ENCODE results near the gene LPP.

Gene LPP

GRCh38 chr3:188802645-188803044 lies 648.7 kb downstream of the LPP start:
- H3K27me3 ChIP-seq (replicated peaks; ENCODE audit: control insufficient read depth, insufficient read depth, low read length, poor library complexity, severe bottlenecking): no peaks in the 10 kb centered on the region
- H3K4me1 ChIP-seq (ENCODE audit: control insufficient read depth, insufficient read depth, low read length, poor library complexity, severe bottlenecking): no peaks in the 10 kb centered on the region
- no peak overlapping the region for H3K27ac ChIP-seq (ENCODE audit: insufficient read depth, low read length, poor library complexity, severe bottlenecking)
- H3K36me3 ChIP-seq (ENCODE audit: control insufficient read depth, insufficient read depth, low read length): no peaks in the 10 kb centered on the region
- H3K4me3 ChIP-seq (ENCODE audit: insufficient read depth, low read depth, low read length, poor library complexity, severe bottlenecking): no peak overlapping the region
- no peak for DNase-seq
- no peaks in the 10 kb centered on the region for H3K9me3 ChIP-seq (ENCODE audit: control insufficient read depth, low read length)

GRCh38 chr3:188807006-188807405 lies 653.0 kb downstream of the LPP start:
- H3K4me1 ChIP-seq (ENCODE audit: control insufficient read depth, insufficient read depth, low read length, poor library complexity, severe bottlenecking): no peaks in the 10 kb centered on the region
- no peaks in the 10 kb centered on the region for H3K9me3 ChIP-seq (ENCODE audit: control insufficient read depth, low read length)
- H3K27ac ChIP-seq (ENCODE audit: insufficient read depth, low read length, poor library complexity, severe bottlenecking): no peak overlapping the region
- no peaks in the 10 kb centered on the region for H3K36me3 ChIP-seq (ENCODE audit: control insufficient read depth, insufficient read depth, low read length)
- H3K27me3 ChIP-seq (replicated peaks; ENCODE audit: control insufficient read depth, insufficient read depth, low read length, poor library complexity, severe bottlenecking): no peaks in the 10 kb centered on the region
- no peak for DNase-seq
- no peak overlapping the region for H3K4me3 ChIP-seq (ENCODE audit: insufficient read depth, low read depth, low read length, poor library complexity, severe bottlenecking)

- no peaks in the 10 kb centered on the region for H3K36me3 ChIP-seq (ENCODE audit: control insufficient read depth, insufficient read depth, low read length)
- H3K27ac ChIP-seq (ENCODE audit: insufficient read depth, low read length, poor library complexity, severe bottlenecking): no peak overlapping the region
- DNase-seq: no peak
- H3K9me3 ChIP-seq (ENCODE audit: control insufficient read depth, low read length): no peaks in the 10 kb centered on the region
- H3K4me1 ChIP-seq (ENCODE audit: control insufficient read depth, insufficient read depth, low read length, poor library complexity, severe bottlenecking): no peaks in the 10 kb centered on the region
- no peak overlapping the region for H3K4me3 ChIP-seq (ENCODE audit: insufficient read depth, low read depth, low read length, poor library complexity, severe bottlenecking)
- no peaks in the 10 kb centered on the region for H3K27me3 ChIP-seq (replicated peaks; ENCODE audit: control insufficient read depth, insufficient read depth, low read length, poor library complexity, severe bottlenecking)
Measured at GRCh38 chr3:188812198-188812597, 658.2 kb downstream of the LPP start.

GRCh38 chr3:188814581-188814980 lies 660.6 kb downstream of the LPP start:
- H3K4me1 ChIP-seq (ENCODE audit: control insufficient read depth, insufficient read depth, low read length, poor library complexity, severe bottlenecking): no peaks in the 10 kb centered on the region
- no peak for DNase-seq
- H3K27ac ChIP-seq (ENCODE audit: insufficient read depth, low read length, poor library complexity, severe bottlenecking): no peak overlapping the region
- no peaks in the 10 kb centered on the region for H3K36me3 ChIP-seq (ENCODE audit: control insufficient read depth, insufficient read depth, low read length)
- H3K4me3 ChIP-seq (ENCODE audit: insufficient read depth, low read depth, low read length, poor library complexity, severe bottlenecking): no peak overlapping the region
- no peaks in the 10 kb centered on the region for H3K27me3 ChIP-seq (replicated peaks; ENCODE audit: control insufficient read depth, insufficient read depth, low read length, poor library complexity, severe bottlenecking)
- H3K9me3 ChIP-seq (ENCODE audit: control insufficient read depth, low read length): no peaks in the 10 kb centered on the region

GRCh38 chr3:188817103-188817934 lies 663.4 kb downstream of the LPP start:
- H3K9me3 ChIP-seq (ENCODE audit: control insufficient read depth, low read length): no peaks in the 10 kb centered on the region
- H3K27ac ChIP-seq (ENCODE audit: insufficient read depth, low read length, poor library complexity, severe bottlenecking): no peak overlapping the region
- H3K4me1 ChIP-seq (ENCODE audit: control insufficient read depth, insufficient read depth, low read length, poor library complexity, severe bottlenecking): no peaks in the 10 kb centered on the region
- H3K4me3 ChIP-seq (ENCODE audit: insufficient read depth, low read depth, low read length, poor library complexity, severe bottlenecking): no peak overlapping the region
- no peaks in the 10 kb centered on the region for H3K36me3 ChIP-seq (ENCODE audit: control insufficient read depth, insufficient read depth, low read length)
- no peaks in the 10 kb centered on the region for H3K27me3 ChIP-seq (replicated peaks; ENCODE audit: control insufficient read depth, insufficient read depth, low read length, poor library complexity, severe bottlenecking)
- DNase-seq: no peak

- Histone ChIP-seq H3K4me1 (ENCODE audit: control insufficient read depth, insufficient read depth, low read length, poor library complexity, severe bottlenecking) (no peaks in the 10 kb centered on the region), H3K27me3 (replicated peaks; ENCODE audit: control insufficient read depth, insufficient read depth, low read length, poor library complexity, severe bottlenecking) (no peaks in the 10 kb centered on the region), H3K9me3 (ENCODE audit: control insufficient read depth, low read length) (no peaks in the 10 kb centered on the region), H3K36me3 (ENCODE audit: control insufficient read depth, insufficient read depth, low read length) (no peaks in the 10 kb centered on the region), H3K4me3 (ENCODE audit: insufficient read depth, low read depth, low read length, poor library complexity, severe bottlenecking) (no peak overlapping the region), H3K27ac (ENCODE audit: insufficient read depth, low read length, poor library complexity, severe bottlenecking) (no peak overlapping the region)
- DNase-seq: no peak
Measured at GRCh38 chr3:188817935-188818269, 663.9 kb downstream of the LPP start.

- H3K36me3 ChIP-seq (ENCODE audit: control insufficient read depth, insufficient read depth, low read length): no peaks in the 10 kb centered on the region
- H3K4me3 ChIP-seq (ENCODE audit: insufficient read depth, low read depth, low read length, poor library complexity, severe bottlenecking): no peak overlapping the region
- DNase-seq: no peak
- H3K4me1 ChIP-seq (ENCODE audit: control insufficient read depth, insufficient read depth, low read length, poor library complexity, severe bottlenecking): no peaks in the 10 kb centered on the region
- no peaks in the 10 kb centered on the region for H3K9me3 ChIP-seq (ENCODE audit: control insufficient read depth, low read length)
- no peaks in the 10 kb centered on the region for H3K27me3 ChIP-seq (replicated peaks; ENCODE audit: control insufficient read depth, insufficient read depth, low read length, poor library complexity, severe bottlenecking)
- H3K27ac ChIP-seq (ENCODE audit: insufficient read depth, low read length, poor library complexity, severe bottlenecking): no peak overlapping the region
Measured at GRCh38 chr3:188818282-188818681, 664.3 kb downstream of the LPP start.

GRCh38 chr3:188819939-188820338 lies 666.0 kb downstream of the LPP start:
- Histone ChIP-seq H3K4me1 (ENCODE audit: control insufficient read depth, insufficient read depth, low read length, poor library complexity, severe bottlenecking) (no peaks in the 10 kb centered on the region), H3K36me3 (ENCODE audit: control insufficient read depth, insufficient read depth, low read length) (no peaks in the 10 kb centered on the region), H3K4me3 (ENCODE audit: insufficient read depth, low read depth, low read length, poor library complexity, severe bottlenecking) (no peak overlapping the region), H3K27ac (ENCODE audit: insufficient read depth, low read length, poor library complexity, severe bottlenecking) (no peak overlapping the region), H3K27me3 (replicated peaks; ENCODE audit: control insufficient read depth, insufficient read depth, low read length, poor library complexity, severe bottlenecking) (no peaks in the 10 kb centered on the region), H3K9me3 (ENCODE audit: control insufficient read depth, low read length) (no peaks in the 10 kb centered on the region)
- DNase-seq: no peak

- no peaks in the 10 kb centered on the region for H3K9me3 ChIP-seq (ENCODE audit: control insufficient read depth, low read length)
- no peaks in the 10 kb centered on the region for H3K4me1 ChIP-seq (ENCODE audit: control insufficient read depth, insufficient read depth, low read length, poor library complexity, severe bottlenecking)
- no peak overlapping the region for H3K27ac ChIP-seq (ENCODE audit: insufficient read depth, low read length, poor library complexity, severe bottlenecking)
- H3K27me3 ChIP-seq (replicated peaks; ENCODE audit: control insufficient read depth, insufficient read depth, low read length, poor library complexity, severe bottlenecking): no peaks in the 10 kb centered on the region
- H3K4me3 ChIP-seq (ENCODE audit: insufficient read depth, low read depth, low read length, poor library complexity, severe bottlenecking): no peak overlapping the region
- no peaks in the 10 kb centered on the region for H3K36me3 ChIP-seq (ENCODE audit: control insufficient read depth, insufficient read depth, low read length)
- no peak for DNase-seq
Measured at GRCh38 chr3:188822004-188822403, 668.0 kb downstream of the LPP start.

GRCh38 chr3:188822411-188822810 lies 668.5 kb downstream of the LPP start:
- no peaks in the 10 kb centered on the region for H3K27me3 ChIP-seq (replicated peaks; ENCODE audit: control insufficient read depth, insufficient read depth, low read length, poor library complexity, severe bottlenecking)
- no peaks in the 10 kb centered on the region for H3K4me1 ChIP-seq (ENCODE audit: control insufficient read depth, insufficient read depth, low read length, poor library complexity, severe bottlenecking)
- no peak overlapping the region for H3K27ac ChIP-seq (ENCODE audit: insufficient read depth, low read length, poor library complexity, severe bottlenecking)
- DNase-seq: no peak
- H3K4me3 ChIP-seq (ENCODE audit: insufficient read depth, low read depth, low read length, poor library complexity, severe bottlenecking): no peak overlapping the region
- H3K36me3 ChIP-seq (ENCODE audit: control insufficient read depth, insufficient read depth, low read length): no peaks in the 10 kb centered on the region
- H3K9me3 ChIP-seq (ENCODE audit: control insufficient read depth, low read length): no peaks in the 10 kb centered on the region
